ENCODE measurements around the gene PLCB2. TPM values are rescaled to one million over a fixed set of nuclear protein-coding genes. Genes with fewer than 3 reads are reported as not detected.

Gene PLCB2
- total and polyA plus RNA-seq, 9 of the 15 experiments (the other 6 are each of a cell fraction or from before 2014, with no cell fraction given) = 0.37 to 12.3 (median 8.0) TPM

DNA sequence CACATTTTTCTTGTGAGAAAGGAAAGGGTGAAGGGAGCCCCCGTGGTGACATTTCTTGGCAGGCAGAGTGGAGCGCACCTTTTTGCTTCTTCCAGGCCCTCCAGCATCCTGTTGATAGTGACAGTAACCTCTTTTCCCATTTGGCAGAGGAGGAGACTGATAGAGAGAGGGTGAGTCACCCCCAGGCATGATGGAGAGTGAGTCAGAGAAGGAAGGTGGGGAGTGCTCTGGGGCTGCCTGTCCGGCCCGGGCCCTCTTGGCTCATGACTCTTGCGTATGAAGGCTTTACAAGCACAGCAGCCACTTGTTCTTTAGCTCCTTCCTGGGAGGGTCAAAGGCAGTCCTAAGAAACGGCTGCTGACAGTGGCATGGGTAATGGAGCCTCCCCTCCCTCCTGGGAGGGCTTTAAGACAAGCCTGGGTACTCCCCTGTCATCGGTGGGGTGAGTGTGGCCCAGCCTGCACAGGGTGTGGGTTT, 40.9 kb downstream of the PLCB2 start (continued):
- TF ChIP-seq, protein P1, sequence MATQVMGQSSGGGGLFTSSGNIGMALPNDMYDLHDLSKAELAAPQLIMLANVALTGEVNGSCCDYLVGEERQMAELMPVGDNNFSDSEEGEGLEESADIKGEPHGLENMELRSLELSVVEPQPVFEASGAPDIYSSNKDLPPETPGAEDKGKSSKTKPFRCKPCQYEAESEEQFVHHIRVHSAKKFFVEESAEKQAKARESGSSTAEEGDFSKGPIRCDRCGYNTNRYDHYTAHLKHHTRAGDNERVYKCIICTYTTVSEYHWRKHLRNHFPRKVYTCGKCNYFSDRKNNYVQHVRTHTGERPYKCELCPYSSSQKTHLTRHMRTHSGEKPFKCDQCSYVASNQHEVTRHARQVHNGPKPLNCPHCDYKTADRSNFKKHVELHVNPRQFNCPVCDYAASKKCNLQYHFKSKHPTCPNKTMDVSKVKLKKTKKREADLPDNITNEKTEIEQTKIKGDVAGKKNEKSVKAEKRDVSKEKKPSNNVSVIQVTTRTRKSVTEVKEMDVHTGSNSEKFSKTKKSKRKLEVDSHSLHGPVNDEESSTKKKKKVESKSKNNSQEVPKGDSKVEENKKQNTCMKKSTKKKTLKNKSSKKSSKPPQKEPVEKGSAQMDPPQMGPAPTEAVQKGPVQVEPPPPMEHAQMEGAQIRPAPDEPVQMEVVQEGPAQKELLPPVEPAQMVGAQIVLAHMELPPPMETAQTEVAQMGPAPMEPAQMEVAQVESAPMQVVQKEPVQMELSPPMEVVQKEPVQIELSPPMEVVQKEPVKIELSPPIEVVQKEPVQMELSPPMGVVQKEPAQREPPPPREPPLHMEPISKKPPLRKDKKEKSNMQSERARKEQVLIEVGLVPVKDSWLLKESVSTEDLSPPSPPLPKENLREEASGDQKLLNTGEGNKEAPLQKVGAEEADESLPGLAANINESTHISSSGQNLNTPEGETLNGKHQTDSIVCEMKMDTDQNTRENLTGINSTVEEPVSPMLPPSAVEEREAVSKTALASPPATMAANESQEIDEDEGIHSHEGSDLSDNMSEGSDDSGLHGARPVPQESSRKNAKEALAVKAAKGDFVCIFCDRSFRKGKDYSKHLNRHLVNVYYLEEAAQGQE (IDR thresholded peaks at IDR 0.05; ENCODE audit: borderline replicate concordance) = peak; percentile 21; the same call in 1 of the 2 replicates
- TF ChIP-seq, protein P1 (CRISPR knock-in tag; IDR thresholded peaks at IDR 0.05; ENCODE audit: low read depth) = no peak
- no peak for TF ChIP-seq FOXA1 (IDR thresholded peaks at IDR 0.05; ENCODE audit: borderline replicate concordance)
- no peak for TF ChIP-seq GABPB1 (CRISPR knock-in tag; IDR thresholded peaks at IDR 0.05)
- peak; percentile 61 for TF ChIP-seq CREM (IDR thresholded peaks at IDR 0.05; ENCODE audit: low read depth)
- TF ChIP-seq FOXK2 (conservative IDR thresholded peaks at IDR 0.05 in 1 of 2, IDR thresholded peaks at IDR 0.05 in 1 of 2; ENCODE audit: low read depth in 2 of 2) = peak; percentile 28 to 57; a peak in 2 of 4 replicates
- no peak for TF ChIP-seq DMBX1 (CRISPR knock-in tag; IDR thresholded peaks at IDR 0.05; ENCODE audit: borderline replicate concordance)
- TF ChIP-seq, protein P2, sequence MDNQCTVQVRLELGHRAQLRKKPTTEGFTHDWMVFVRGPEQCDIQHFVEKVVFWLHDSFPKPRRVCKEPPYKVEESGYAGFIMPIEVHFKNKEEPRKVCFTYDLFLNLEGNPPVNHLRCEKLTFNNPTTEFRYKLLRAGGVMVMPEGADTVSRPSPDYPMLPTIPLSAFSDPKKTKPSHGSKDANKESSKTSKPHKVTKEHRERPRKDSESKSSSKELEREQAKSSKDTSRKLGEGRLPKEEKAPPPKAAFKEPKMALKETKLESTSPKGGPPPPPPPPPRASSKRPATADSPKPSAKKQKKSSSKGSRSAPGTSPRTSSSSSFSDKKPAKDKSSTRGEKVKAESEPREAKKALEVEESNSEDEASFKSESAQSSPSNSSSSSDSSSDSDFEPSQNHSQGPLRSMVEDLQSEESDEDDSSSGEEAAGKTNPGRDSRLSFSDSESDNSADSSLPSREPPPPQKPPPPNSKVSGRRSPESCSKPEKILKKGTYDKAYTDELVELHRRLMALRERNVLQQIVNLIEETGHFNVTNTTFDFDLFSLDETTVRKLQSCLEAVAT (IDR thresholded peaks at IDR 0.05) = no peak
- TF ChIP-seq, protein P3, sequence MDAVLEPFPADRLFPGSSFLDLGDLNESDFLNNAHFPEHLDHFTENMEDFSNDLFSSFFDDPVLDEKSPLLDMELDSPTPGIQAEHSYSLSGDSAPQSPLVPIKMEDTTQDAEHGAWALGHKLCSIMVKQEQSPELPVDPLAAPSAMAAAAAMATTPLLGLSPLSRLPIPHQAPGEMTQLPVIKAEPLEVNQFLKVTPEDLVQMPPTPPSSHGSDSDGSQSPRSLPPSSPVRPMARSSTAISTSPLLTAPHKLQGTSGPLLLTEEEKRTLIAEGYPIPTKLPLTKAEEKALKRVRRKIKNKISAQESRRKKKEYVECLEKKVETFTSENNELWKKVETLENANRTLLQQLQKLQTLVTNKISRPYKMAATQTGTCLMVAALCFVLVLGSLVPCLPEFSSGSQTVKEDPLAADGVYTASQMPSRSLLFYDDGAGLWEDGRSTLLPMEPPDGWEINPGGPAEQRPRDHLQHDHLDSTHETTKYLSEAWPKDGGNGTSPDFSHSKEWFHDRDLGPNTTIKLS (IDR thresholded peaks at IDR 0.05; ENCODE audit: borderline replicate concordance, low read depth) = no peak
- peak; percentile 92 for TF ChIP-seq ZEB2 (IDR thresholded peaks at IDR 0.05)
- no peak for TF ChIP-seq KHSRP (IDR thresholded peaks at IDR 0.05)
- TF ChIP-seq, protein P4, sequence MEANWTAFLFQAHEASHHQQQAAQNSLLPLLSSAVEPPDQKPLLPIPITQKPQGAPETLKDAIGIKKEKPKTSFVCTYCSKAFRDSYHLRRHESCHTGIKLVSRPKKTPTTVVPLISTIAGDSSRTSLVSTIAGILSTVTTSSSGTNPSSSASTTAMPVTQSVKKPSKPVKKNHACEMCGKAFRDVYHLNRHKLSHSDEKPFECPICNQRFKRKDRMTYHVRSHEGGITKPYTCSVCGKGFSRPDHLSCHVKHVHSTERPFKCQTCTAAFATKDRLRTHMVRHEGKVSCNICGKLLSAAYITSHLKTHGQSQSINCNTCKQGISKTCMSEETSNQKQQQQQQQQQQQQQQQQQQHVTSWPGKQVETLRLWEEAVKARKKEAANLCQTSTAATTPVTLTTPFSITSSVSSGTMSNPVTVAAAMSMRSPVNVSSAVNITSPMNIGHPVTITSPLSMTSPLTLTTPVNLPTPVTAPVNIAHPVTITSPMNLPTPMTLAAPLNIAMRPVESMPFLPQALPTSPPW (CRISPR knock-in tag; IDR thresholded peaks at IDR 0.05) = peak; percentile 76
- TF ChIP-seq JUND (IDR thresholded peaks at IDR 0.05; ENCODE audit: borderline replicate concordance, low read depth, low read length) = peak; percentile 100
- peak; percentile 99 for TF ChIP-seq JUND (tag; IDR thresholded peaks at IDR 0.05; ENCODE audit: borderline replicate concordance, low read depth, low read length)
- TF ChIP-seq, protein P5, sequence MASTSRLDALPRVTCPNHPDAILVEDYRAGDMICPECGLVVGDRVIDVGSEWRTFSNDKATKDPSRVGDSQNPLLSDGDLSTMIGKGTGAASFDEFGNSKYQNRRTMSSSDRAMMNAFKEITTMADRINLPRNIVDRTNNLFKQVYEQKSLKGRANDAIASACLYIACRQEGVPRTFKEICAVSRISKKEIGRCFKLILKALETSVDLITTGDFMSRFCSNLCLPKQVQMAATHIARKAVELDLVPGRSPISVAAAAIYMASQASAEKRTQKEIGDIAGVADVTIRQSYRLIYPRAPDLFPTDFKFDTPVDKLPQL (IDR thresholded peaks at IDR 0.05; ENCODE audit: extremely low read depth, insufficient read length) = no peak
- TF ChIP-seq ZNF165 (CRISPR knock-in tag; IDR thresholded peaks at IDR 0.05; ENCODE audit: borderline replicate concordance) = no peak
